WTC11 (cell line): ENCODE results near the gene EHD4.

Experiments
- CREB1 ChIP-seq: sonication (generic); formaldehyde crosslinking; IDR thresholded peaks from 2 replicates; pipeline ENCODE4 v1.8.0; 2023; ENCODE audit warnings: mild to moderate bottlenecking, missing genetic modification reagents
- CTCF ChIP-seq: fragments of 200-600 bp; IDR thresholded peaks from 2 replicates; pipeline ENCODE4 v1.8.0; 2022; ENCODE audit warnings: antibody characterized with exemption
- FOXJ3 ChIP-seq: sonication (generic); formaldehyde crosslinking; IDR thresholded peaks from 2 replicates; pipeline ENCODE4 v1.9.0; 2021; ENCODE audit warnings: missing genetic modification reagents, mild to moderate bottlenecking, borderline replicate concordance
- FOXP1 ChIP-seq: sonication (generic); formaldehyde crosslinking; IDR thresholded peaks from 2 replicates; pipeline ENCODE4 v1.8.0; 2022; ENCODE audit warnings: missing genetic modification reagents, mild to moderate bottlenecking, moderate library complexity, borderline replicate concordance
- JUN ChIP-seq: sonication (generic); formaldehyde crosslinking; IDR thresholded peaks from 2 replicates; pipeline ENCODE4 v1.8.0; 2023; ENCODE audit warnings: mild to moderate bottlenecking, missing genetic modification reagents
- NFYB ChIP-seq: sonication (generic); formaldehyde crosslinking; conservative IDR thresholded peaks from 2 replicates; pipeline ENCODE4 v1.8.0; 2022; ENCODE audit warnings: low read depth, missing genetic modification reagents
- RELA ChIP-seq: sonication (generic); formaldehyde crosslinking; IDR thresholded peaks from 2 replicates; pipeline ENCODE4 v1.8.1; 2022; ENCODE audit warnings: missing genetic modification reagents, mild to moderate bottlenecking, borderline replicate concordance
- TP53 ChIP-seq: sonication (generic); formaldehyde crosslinking; IDR thresholded peaks from 2 replicates; pipeline ENCODE4 v1.8.1; 2023; ENCODE audit warnings: mild to moderate bottlenecking, missing genetic modification reagents
- USF2 ChIP-seq: sonication (generic); formaldehyde crosslinking; IDR thresholded peaks from 2 replicates; pipeline ENCODE4 v1.8.1; 2023; ENCODE audit warnings: mild to moderate bottlenecking, missing genetic modification reagents, moderate library complexity
- TF ChIP-seq, protein P1 (sequence below): sonication (generic); formaldehyde crosslinking; conservative IDR thresholded peaks from 2 replicates; pipeline ENCODE4 v1.8.1; 2022; ENCODE audit warnings: mild to moderate bottlenecking, missing genetic modification reagents

- TF ChIP-seq RELA (no peak), CTCF (no peak), USF2 (CRISPR knock-in tag) (no peak), FOXJ3 (CRISPR knock-in tag) (no peak), JUN (CRISPR knock-in tag) (no peak), CREB1 (CRISPR knock-in tag) (no peak), TP53 (CRISPR knock-in tag) (no peak), FOXP1 (CRISPR knock-in tag) (no peak), NFYB (CRISPR knock-in tag) (no peak)
- TF ChIP-seq, protein P1, sequence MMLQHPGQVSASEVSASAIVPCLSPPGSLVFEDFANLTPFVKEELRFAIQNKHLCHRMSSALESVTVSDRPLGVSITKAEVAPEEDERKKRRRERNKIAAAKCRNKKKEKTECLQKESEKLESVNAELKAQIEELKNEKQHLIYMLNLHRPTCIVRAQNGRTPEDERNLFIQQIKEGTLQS (CRISPR knock-in tag): no peak
These were observed 40.6 kb upstream of the EHD4 start for GRCh38 chr15:42012928-42013482.
